ENCODE results near the gene KIFBP.

GRCh38 chr10:69056129-69056528 lies 67.5 kb downstream of the KIFBP start:
- TF ChIP-seq, protein P1, sequence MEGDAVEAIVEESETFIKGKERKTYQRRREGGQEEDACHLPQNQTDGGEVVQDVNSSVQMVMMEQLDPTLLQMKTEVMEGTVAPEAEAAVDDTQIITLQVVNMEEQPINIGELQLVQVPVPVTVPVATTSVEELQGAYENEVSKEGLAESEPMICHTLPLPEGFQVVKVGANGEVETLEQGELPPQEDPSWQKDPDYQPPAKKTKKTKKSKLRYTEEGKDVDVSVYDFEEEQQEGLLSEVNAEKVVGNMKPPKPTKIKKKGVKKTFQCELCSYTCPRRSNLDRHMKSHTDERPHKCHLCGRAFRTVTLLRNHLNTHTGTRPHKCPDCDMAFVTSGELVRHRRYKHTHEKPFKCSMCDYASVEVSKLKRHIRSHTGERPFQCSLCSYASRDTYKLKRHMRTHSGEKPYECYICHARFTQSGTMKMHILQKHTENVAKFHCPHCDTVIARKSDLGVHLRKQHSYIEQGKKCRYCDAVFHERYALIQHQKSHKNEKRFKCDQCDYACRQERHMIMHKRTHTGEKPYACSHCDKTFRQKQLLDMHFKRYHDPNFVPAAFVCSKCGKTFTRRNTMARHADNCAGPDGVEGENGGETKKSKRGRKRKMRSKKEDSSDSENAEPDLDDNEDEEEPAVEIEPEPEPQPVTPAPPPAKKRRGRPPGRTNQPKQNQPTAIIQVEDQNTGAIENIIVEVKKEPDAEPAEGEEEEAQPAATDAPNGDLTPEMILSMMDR (IDR thresholded peaks at IDR 0.05 in 2 of 3, conservative IDR thresholded peaks at IDR 0.05 in 1 of 3; ENCODE audit: borderline replicate concordance in 1 of 3, insufficient read depth in 1 of 3, low read depth in 2 of 3, low read length in 2 of 3), result no peak
- TF ChIP-seq EZH2phosphoT487 (IDR thresholded peaks at IDR 0.05; ENCODE audit: borderline replicate concordance), result no peak
- TF ChIP-seq, protein P2, sequence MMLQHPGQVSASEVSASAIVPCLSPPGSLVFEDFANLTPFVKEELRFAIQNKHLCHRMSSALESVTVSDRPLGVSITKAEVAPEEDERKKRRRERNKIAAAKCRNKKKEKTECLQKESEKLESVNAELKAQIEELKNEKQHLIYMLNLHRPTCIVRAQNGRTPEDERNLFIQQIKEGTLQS (IDR thresholded peaks at IDR 0.05), result no peak
